Measurements from ENCODE around the gene TANC1.

The TANC1 gene

GRCh38 chr2:159063677-159064076 lies 95.2 kb downstream of the TANC1 start:
- DNase-seq (ENCODE audit: low spot score) = no peak

GRCh38 chr2:159064446-159065301 lies 96.2 kb downstream of the TANC1 start:
- no peak for DNase-seq (ENCODE audit: low spot score)

- DNase-seq (ENCODE audit: low spot score) = no peak
These were observed 96.9 kb downstream of the TANC1 start for GRCh38 chr2:159065313-159065712.

GRCh38 chr2:159065891-159066290 lies 97.5 kb downstream of the TANC1 start:
- no peak for DNase-seq (ENCODE audit: low spot score)

GRCh38 chr2:159066541-159067156 lies 98.2 kb downstream of the TANC1 start:
- no peak for DNase-seq (ENCODE audit: low spot score)

GRCh38 chr2:159067971-159068370 lies 99.5 kb downstream of the TANC1 start:
- no peak for DNase-seq (ENCODE audit: low spot score)

- DNase-seq (ENCODE audit: low spot score) = no peak
These were observed 100.8 kb downstream of the TANC1 start for GRCh38 chr2:159069229-159069628.

- DNase-seq (ENCODE audit: low spot score) = no peak
These were observed 101.8 kb downstream of the TANC1 start for GRCh38 chr2:159070235-159070634.

GRCh38 chr2:159071190-159071915 lies 102.9 kb downstream of the TANC1 start:
- DNase-seq (ENCODE audit: low spot score) = no peak

- DNase-seq (ENCODE audit: low spot score) = no peak
These were observed 104.4 kb downstream of the TANC1 start for GRCh38 chr2:159072795-159073194.

- no peak for DNase-seq (ENCODE audit: low spot score)
These were observed 104.8 kb downstream of the TANC1 start for GRCh38 chr2:159073256-159073655.

GRCh38 chr2:159074605-159075004 lies 106.2 kb downstream of the TANC1 start:
- DNase-seq (ENCODE audit: low spot score) = no peak

GRCh38 chr2:159075727-159076126 lies 107.3 kb downstream of the TANC1 start:
- DNase-seq (ENCODE audit: low spot score) = no peak

- no peak for DNase-seq (ENCODE audit: low spot score)
These were observed 107.8 kb downstream of the TANC1 start for GRCh38 chr2:159076241-159076640.

GRCh38 chr2:159077869-159078268 lies 109.4 kb downstream of the TANC1 start:
- DNase-seq (ENCODE audit: low spot score) = no peak

GRCh38 chr2:159078443-159078842 lies 110.0 kb downstream of the TANC1 start:
- no peak for DNase-seq (ENCODE audit: low spot score)

- DNase-seq (ENCODE audit: low spot score) = no peak
These were observed 112.2 kb downstream of the TANC1 start for GRCh38 chr2:159080641-159081040.

GRCh38 chr2:159082119-159082518 lies 113.7 kb downstream of the TANC1 start:
- no peak for DNase-seq (ENCODE audit: low spot score)

GRCh38 chr2:159084384-159085370 lies 116.2 kb downstream of the TANC1 start:
- no peak for DNase-seq (ENCODE audit: low spot score)

- DNase-seq (ENCODE audit: low spot score) = no peak
These were observed 117.9 kb downstream of the TANC1 start for GRCh38 chr2:159086342-159086741.

- DNase-seq (ENCODE audit: low spot score) = no peak
These were observed 118.4 kb downstream of the TANC1 start for GRCh38 chr2:159086826-159087225.

GRCh38 chr2:159088906-159089305 lies 120.5 kb downstream of the TANC1 start:
- no peak for DNase-seq (ENCODE audit: low spot score)
